Smooth muscle cell (in vitro differentiated cells): ENCODE measurements around the gene ADARB1. TPM values are rescaled to one million over a fixed set of nuclear protein-coding genes. Genes with fewer than 3 reads are reported as not detected.

Experiments
- DNase-seq: peaks from one replicate; lab custom pipeline; 2025; ENCODE audit not compliant: unreplicated experiment; lab: John Stamatoyannopoulos, UW
- H2AFZ ChIP-seq: fragments of 200-600 bp; sonication (generic); 2 replicates; pipeline ENCODE4 v1.6.0; 2016; ENCODE audit warnings: antibody characterized with exemption, low read depth, mild to moderate bottlenecking
- H3F3A ChIP-seq: fragments of 200-600 bp; sonication (generic); 2 replicates; pipeline ENCODE4 v1.6.0; 2017; ENCODE audit warnings: antibody characterized with exemption, low read depth
- H3K27ac ChIP-seq: fragments of 200-600 bp; sonication (generic); 2 replicates; pipeline ENCODE4 v1.5.1; 2016; ENCODE audit warnings: low read depth, mild to moderate bottlenecking
- H3K27me3 ChIP-seq: fragments of 200-600 bp; sonication (generic); 2 replicates; pipeline ENCODE4 v1.6.1; 2016; ENCODE audit warnings: low read depth, mild to moderate bottlenecking
- H3K36me3 ChIP-seq: fragments of 200-600 bp; sonication (generic); 2 replicates; pipeline ENCODE4 v1.5.1; 2016; ENCODE audit warnings: low read depth
- H3K4me1 ChIP-seq: fragments of 200-600 bp; sonication (generic); 2 replicates; pipeline ENCODE4 v1.5.1; 2016; ENCODE audit warnings: low read depth
- H3K4me2 ChIP-seq: fragments of 200-600 bp; sonication (generic); 2 replicates; pipeline ENCODE4 v1.6.0; 2016; ENCODE audit warnings: mild to moderate bottlenecking
- H3K4me3 ChIP-seq: fragments of 200-600 bp; sonication (generic); 2 replicates; pipeline ENCODE4 v1.5.1; 2016; ENCODE audit warnings: mild to moderate bottlenecking
- H3K79me2 ChIP-seq: fragments of 200-600 bp; sonication (generic); 2 replicates; pipeline ENCODE4 v1.6.0; 2016; ENCODE audit warnings: low read depth, mild to moderate bottlenecking
- H3K9ac ChIP-seq: fragments of 200-600 bp; sonication (generic); 2 replicates; pipeline ENCODE4 v1.6.0; 2016; ENCODE audit warnings: low read depth
- H3K9me3 ChIP-seq: fragments of 200-600 bp; sonication (generic); replicated peaks from 2 replicates; pipeline ENCODE4 v1.5.1; 2016; ENCODE audit warnings: low read depth
- H4K20me1 ChIP-seq: fragments of 200-600 bp; sonication (generic); 2 replicates; pipeline ENCODE4 v1.6.0; 2016; ENCODE audit warnings: low read depth
- WGBS: methylation state at CpG from one replicate; pipeline ENCODE4 v1.1.7; 2016; ENCODE audit warnings: low lambda C conversion rate; 5-methylcytosine and 5-hydroxymethylcytosine counted together
- polyA plus RNA-seq: library from polyadenylated mRNA; unstranded; fragments of >200 nt; fragmentation: Nextera tagmentation; extraction: Ambion mirVana; gene quantifications from 2 replicates; pipeline ENCODE4 v1.2.1, GENCODE V29; 2016
- total RNA-seq: library from RNA; depleted of rRNA; stranded (reverse); fragments of >200 nt; gene quantifications from 2 replicates; pipeline ENCODE4 v1.2.3, GENCODE V29; 2014
- TF ChIP-seq, protein P1 (sequence below): fragments of 200-600 bp; sonication (generic); IDR thresholded peaks from 2 replicates; pipeline ENCODE4 v1.5.1; 2017; ENCODE audit warnings: borderline replicate concordance, mild to moderate bottlenecking, antibody characterized with exemption; ENCODE audit not compliant: insufficient read depth, poor library complexity, severe bottlenecking

ADARB1 gene
- total and polyA plus RNA-seq, 2 experiments from 2014 or later, result 25.6 to 28.9 TPM

DNA sequence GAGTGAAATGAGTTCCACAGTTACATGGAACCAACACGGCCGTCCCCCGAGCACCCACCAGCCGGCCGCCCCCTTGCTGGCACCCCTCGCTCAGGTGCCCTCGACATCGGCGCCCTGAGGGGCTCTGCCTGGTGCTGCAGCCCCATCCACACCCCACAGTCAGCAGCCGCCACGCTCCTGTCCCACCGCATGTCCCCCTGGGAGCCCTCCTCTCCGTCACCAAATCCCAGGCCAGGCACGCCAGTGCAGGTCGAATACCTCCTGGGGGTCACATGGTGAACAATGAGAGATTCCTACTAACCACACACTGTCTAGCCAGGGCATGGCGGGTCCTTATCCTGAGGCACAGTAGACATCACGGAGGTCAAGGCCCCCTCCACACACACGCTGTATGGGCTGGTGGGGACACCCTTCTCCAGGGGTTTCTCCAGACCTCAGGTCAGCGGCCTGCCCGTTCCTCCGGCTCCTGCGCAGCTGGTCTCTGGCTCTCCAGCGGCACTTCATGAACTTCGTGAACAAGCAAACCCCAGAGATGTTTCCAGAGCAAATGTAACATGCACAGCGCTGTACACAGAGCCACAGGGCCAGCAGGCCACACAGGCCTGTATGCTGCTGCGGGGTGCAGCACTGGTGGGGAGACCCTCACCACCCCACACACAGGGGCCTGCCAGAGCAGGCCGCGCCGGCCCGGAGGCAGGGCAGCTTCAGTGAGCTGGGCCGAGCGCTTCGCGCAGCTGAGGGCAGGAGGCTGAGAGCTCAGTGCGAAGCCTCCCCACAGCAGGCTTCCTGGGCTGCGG is 191.5 kb downstream of the ADARB1 start:
- Histone ChIP-seq H2AFZ (no peak overlapping the region), H3K27ac (no peak overlapping the region), H3K4me2 (no peak overlapping the region), H3K36me3 (peaks cover 4% of the 10 kb centered on the region), H3K9me3 (no peaks in the 10 kb centered on the region), H3K9ac (no peak overlapping the region), H3K4me1 (no peaks in the 10 kb centered on the region), H4K20me1 (peaks cover 59% of the 10 kb centered on the region), H3K27me3 (no peaks in the 10 kb centered on the region), H3K79me2 (peaks cover 13% of the 10 kb centered on the region), H3F3A (peaks cover 4% of the 10 kb centered on the region), H3K4me3 (no peak overlapping the region)
- DNase-seq, result no peak
- 98% methylated on average over 32 of the region's 36 CpGs for WGBS
- TF ChIP-seq, protein P1, sequence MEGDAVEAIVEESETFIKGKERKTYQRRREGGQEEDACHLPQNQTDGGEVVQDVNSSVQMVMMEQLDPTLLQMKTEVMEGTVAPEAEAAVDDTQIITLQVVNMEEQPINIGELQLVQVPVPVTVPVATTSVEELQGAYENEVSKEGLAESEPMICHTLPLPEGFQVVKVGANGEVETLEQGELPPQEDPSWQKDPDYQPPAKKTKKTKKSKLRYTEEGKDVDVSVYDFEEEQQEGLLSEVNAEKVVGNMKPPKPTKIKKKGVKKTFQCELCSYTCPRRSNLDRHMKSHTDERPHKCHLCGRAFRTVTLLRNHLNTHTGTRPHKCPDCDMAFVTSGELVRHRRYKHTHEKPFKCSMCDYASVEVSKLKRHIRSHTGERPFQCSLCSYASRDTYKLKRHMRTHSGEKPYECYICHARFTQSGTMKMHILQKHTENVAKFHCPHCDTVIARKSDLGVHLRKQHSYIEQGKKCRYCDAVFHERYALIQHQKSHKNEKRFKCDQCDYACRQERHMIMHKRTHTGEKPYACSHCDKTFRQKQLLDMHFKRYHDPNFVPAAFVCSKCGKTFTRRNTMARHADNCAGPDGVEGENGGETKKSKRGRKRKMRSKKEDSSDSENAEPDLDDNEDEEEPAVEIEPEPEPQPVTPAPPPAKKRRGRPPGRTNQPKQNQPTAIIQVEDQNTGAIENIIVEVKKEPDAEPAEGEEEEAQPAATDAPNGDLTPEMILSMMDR, result no peak

DNA sequence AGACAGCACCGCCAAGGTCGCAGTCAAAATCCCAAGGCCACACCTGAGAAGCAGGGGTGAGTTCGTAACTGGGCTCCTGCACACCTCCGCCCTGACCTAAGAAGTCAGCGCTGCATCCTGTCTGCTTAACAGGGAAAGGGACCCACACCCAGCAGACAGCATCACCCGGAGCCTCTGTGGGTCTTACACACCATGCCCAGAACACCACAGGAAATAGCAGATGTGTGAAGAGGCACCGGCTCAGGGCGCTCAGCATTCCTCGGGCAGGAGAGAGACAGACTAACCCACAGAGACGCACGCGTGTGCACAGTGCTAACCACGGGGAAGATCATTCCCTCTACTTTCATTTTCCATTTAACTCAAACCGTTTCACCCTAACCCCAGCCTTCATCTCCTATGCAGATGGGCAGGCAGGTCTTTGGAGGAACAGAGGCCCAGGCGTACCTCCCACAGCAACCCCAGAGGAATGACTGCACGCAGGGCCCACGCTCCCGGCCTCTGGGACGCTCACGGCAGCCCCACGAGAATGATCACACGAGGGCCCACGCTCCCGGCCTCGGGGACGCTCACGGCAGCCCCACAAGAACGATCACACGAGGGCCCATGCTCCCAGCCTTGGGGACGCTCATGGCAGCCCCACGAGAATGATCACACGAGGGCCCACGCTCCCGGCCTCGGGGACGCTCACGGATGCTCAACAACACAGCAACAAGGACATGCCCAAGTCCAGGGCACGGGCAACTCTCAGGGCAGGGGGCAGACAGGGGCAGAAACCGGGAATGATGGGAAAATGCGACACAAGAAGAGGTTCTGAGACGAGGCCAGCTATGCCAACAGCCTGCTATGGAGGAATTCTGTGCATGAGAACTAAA is 192.4 kb downstream of the ADARB1 start:
- Histone ChIP-seq H3F3A (no peaks in the 10 kb centered on the region), H2AFZ (no peak overlapping the region), H3K79me2 (peaks cover 21% of the 10 kb centered on the region), H3K4me2 (no peak overlapping the region), H3K27ac (no peak overlapping the region), H3K27me3 (no peaks in the 10 kb centered on the region), H4K20me1 (peaks cover 67% of the 10 kb centered on the region), H3K9me3 (peaks cover 5% of the 10 kb centered on the region), H3K4me3 (no peak overlapping the region), H3K36me3 (peaks cover 12% of the 10 kb centered on the region), H3K9ac (no peak overlapping the region), H3K4me1 (no peaks in the 10 kb centered on the region)
- TF ChIP-seq, protein P1, result no peak
- 97% methylated on average over 41 of the region's 41 CpGs for WGBS
- DNase-seq, result no peak

DNA sequence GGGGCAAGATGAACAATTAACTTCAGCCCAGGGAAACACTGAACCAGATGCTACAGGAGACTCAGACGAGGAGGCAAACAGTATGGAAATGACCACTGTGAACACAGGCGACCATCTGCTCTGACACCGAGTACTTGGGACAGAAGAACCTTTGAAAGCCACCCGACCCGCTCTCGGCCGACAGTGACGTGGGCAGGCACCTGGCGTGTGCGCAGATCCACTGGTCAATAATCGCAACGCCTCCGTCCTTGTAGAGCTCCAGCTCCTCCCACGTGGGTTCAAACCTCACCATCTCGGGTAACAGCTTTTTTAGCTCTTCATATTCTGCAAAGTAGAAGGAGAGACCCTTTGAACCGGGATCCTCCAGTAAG is 193.0 kb downstream of the ADARB1 start:
- H2AFZ ChIP-seq, result no peak overlapping the region
- H3F3A ChIP-seq, result no peaks in the 10 kb centered on the region
- peaks cover 19% of the 10 kb centered on the region for H3K36me3 ChIP-seq
- H3K4me2 ChIP-seq, result no peak overlapping the region
- H3K4me1 ChIP-seq, result no peaks in the 10 kb centered on the region
- TF ChIP-seq, protein P1, result no peak
- H3K9me3 ChIP-seq, result peaks cover 6% of the 10 kb centered on the region
- H3K27ac ChIP-seq, result no peak overlapping the region
- 97% methylated on average over 16 of the region's 16 CpGs for WGBS
- no peak overlapping the region for H3K4me3 ChIP-seq
- no peaks in the 10 kb centered on the region for H3K27me3 ChIP-seq
- no peak for DNase-seq
- peaks cover 27% of the 10 kb centered on the region for H3K79me2 ChIP-seq
- no peak overlapping the region for H3K9ac ChIP-seq
- H4K20me1 ChIP-seq, result peaks cover 73% of the 10 kb centered on the region
